GM21717 (cell line): ENCODE measurements around the gene SAXO1.
"Not testable (repeated sequence)": the region's sequence is repeated elsewhere in the genome, so short reads cannot be mapped to it uniquely, and the experiment has no call there.

ENCODE experiments used
- ATAC-seq: cut with Tn5 transposase; IDR thresholded peaks from one replicate; pipeline ENCODE4 v1.9.1; 2021; ENCODE audit warnings: mild to moderate bottlenecking, moderate library complexity; ENCODE audit not compliant: unreplicated experiment

SAXO1 gene

DNA sequence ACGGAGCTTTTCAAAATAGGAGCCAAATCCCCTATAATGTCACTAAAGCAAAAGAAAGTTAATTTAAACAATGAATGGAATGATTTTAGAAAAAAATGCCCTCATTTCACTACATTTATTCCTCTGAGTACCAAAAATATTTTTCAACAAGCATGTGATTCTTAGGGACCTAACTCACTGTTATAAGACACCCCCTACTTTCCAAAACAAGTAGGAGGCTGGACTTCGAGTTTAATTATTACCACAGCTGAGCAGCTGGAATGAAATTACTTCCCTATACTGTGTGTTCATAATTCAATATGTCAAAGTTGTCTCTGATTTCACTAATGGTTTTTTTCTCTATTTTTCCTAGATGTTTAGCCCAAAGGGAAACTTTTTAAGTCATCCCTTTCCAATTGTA, 61.6 kb downstream of the SAXO1 start:
- no peak for ATAC-seq

DNA sequence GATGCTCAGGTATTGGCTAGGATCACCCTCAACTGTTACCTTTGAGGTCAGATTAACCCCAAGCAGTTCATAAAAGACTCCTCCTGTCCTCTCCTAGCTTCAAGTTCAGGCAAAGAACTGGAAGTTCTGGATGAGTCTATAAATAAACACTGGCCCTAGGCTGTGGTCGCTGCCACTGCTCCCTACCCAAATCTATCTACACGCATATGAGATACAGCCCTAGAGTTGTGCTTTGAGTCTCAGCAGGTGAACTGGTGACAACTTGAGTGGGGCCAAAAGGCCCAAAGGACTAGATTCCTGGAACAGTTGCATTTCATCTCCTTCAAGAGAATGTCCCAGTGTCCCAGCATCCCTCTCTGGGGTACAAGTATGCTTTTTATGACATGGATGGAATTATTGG, 62.6 kb downstream of the SAXO1 start:
- ATAC-seq = no peak

DNA sequence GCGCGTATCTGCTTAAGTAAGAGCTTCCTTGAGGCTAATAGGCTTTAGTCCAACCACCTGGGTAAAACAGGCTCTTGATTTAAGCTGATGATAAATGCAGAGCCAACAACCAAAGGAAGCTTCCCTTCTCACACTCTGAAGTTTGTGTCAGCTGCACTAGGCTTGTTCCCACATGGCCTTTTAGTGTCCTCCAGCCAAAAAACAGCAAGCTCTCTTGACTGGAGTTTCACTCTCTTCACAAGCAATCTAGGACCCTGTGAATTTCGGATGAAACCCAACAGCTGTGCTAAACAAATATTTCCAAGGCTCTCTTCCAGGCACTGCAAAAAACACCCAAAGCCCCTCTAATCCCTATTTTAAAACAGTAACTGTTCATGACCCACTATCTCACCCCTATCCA, 63.9 kb downstream of the SAXO1 start:
- ATAC-seq = no peak

DNA sequence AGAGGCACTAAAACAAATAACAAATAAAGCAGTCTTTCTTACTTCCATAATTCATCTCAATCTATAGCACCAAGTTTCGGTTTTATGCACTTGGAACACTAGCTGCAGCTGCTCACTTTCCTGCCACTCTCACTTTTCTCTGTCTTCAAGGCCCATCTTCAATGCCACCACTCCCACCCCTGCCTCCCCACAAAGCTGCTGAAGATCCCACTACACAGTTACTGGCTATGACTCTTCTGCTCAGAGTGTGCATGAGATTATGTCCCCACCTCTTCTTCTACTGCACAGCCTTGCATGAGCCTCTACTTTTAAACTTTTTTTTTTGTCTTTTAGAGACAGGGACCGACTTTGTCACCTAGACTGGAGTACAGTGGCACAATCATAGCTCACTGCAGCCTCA, 77.4 kb downstream of the SAXO1 start:
- ATAC-seq = no peak

DNA sequence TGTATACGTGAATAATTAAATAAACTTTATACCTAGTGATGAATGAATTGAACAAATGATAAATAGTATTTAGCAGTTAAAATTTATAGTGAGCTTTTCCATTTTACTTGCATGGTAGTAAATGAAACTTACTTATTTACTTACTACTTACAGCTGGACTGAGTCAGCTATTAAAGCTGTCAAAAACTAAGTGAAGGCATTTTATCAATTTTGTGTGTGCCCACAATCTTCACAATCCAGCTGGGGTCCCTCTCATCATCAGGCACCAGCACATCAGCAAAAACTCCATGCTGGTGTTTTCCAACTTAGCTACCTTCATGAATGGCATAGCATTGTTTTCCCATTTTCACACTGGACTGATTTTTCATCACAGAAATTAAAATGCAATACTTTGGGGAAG, 81.1 kb downstream of the SAXO1 start:
- no peak for ATAC-seq

DNA sequence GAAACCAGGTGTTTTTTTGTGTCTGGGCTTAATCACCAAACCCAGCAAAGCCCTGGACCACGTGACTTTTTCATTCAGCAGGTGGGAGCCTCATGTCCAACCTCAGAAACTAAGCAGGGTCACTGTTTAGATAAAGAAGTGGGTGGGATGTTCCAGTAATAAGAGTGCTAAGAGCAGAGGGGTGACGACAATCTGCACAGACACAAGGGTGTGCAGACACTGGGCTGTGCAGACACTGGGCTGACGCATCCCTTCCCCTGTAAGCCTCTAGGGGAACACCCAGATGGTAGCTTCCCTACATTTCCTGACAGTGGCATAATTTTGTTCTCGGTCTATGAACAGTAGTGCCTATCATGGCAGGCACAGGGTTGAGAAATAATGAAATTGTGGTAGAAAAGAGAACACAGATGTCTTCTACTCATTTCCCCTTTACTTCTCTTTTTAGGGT, 85.1 kb downstream of the SAXO1 start:
- peak; percentile 71 for ATAC-seq

DNA sequence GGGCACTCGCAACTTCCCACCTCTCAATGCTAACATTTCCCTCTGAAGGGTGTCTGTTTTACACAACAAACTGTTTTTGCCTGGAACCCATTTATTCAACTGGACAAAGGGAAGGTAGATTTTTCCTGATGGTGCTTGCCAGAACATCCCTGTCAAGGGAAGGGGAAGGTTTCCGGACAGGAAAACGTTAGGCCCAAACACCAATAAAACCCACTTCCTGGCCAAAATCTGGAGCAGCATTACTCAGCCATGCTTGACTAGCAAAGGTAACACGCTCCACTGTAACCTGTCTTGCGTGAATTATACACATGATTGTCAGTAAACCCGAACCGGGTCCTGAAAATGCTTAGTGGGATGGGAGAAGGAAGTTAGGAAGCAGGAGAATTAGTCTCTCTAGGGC, 90.2 kb downstream of the SAXO1 start:
- no peak for ATAC-seq

DNA sequence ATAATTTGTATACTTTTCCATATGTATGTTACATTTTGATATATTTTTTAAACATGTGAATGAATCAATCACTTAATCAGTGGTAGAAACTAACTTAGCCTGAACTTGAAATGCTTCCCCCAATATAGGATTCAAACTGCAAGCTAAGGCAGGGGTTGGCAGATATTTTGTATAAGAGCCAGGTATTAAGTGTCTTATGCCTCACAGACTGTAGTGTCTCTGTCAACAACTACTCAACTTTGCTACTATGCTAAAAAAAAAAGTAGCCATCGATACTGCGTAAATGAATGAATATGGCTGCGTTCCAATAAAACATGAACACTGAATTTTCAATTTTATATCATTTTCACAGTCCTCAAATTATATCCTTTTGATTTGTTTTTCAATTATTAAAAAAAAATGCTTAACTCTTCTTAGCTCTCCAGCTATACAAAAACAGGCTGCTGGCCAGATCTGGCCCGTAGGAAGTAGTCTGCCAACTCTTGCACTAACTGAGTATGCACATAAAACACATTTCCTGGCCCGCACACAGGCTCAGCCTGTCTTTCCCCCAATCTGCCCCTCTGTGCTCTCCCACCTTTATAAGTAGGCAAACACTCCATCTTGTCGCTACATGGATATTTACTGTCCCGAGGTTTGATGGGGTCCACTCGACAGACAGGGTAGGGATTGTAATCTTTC, 91.8 kb downstream of the SAXO1 start:
- no peak for ATAC-seq

DNA sequence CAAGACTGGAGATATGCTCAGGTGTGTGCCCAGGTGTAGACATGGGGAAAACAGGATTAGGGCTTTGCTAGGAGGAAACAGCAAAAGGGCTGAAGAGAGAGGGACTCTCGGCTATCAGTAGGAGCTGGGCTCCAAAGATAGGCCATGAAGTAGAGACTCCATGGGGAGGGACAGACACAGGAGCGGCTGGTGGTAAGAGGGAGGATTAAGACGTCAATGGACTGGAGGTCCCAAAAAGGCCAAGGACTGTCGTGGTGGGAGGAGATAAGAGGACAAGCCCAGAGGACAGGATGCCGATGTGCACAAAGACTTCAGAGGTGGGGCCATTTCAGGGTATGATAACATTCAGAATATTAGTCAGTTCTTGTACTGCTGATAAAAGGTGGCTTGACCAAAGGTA, 93.1 kb downstream of the SAXO1 start:
- no peak for ATAC-seq

DNA sequence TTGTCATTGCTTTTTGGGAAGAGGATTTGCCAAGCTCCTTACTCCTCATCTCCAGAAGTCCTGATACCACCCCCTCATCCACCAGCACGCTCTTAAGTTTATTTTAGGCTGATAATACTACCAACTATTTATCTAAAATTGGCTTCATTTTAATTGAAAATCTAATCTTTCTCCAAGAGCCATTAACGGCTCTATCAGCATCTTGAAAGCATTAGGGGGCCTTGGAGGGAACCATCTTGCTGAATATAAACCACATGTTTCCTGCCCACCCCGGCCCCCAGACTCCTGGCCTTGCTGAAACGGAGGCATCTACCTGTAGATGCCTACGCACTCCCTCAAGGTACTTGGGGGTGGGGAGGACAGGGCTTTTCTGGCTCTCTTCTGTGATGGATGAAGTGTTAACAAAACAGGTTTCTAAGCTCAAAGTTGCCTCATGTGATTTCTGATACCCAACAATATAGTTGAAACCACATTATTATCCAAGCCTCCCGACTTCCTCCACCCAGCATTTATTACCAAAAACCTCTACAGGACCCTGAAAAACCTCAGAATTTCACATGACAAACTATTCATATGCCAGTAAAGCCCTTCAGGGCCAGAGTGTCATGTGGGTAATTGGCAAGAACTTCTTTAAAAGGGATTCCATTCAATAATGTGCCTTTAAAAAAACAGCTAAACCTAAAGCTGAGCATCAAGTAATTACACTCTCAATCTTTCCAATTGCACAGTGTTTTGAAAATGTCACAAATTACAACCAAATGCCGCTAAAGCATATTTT, 96.7 kb downstream of the SAXO1 start:
- no peak for ATAC-seq

DNA sequence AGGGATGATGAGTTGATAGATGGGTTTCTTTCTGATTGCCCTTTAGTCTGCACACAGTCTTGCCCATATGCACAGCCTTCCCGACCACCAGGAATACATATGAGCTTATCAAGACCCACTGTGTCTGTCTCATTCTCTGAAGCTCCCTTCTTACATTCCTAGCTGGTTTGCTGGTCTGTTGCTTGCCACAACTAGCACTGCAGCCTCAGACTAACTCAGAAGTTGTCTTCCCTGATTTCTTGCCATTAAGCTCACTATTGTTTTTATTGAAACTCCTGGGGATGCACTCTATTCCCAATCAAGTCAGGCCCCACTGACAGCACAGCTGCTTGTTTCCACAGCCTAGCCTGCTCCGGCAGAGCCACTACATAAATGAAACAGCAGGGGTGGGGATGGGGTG, 97.5 kb downstream of the SAXO1 start:
- no peak for ATAC-seq

DNA sequence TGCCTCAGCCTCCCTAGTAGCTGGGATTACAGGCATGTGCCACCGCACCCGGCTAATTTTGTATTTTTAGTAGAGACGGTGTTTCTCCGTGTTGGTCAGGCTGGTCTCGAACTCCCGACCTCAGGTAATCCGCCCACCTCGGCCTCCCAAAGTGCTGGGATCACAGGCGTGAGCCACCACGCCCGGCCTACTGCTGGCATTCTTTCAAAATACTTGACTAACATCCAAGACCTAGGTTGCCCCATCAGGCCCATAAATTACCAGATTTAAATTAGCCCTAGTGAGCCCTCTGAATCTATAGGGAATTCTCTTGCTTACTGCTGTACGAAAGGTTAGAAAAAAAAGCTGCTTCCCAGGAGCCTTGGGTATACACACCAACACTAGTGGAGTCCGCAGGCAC, 102.4 kb downstream of the SAXO1 start:
- ATAC-seq = not testable (repeated sequence)

DNA sequence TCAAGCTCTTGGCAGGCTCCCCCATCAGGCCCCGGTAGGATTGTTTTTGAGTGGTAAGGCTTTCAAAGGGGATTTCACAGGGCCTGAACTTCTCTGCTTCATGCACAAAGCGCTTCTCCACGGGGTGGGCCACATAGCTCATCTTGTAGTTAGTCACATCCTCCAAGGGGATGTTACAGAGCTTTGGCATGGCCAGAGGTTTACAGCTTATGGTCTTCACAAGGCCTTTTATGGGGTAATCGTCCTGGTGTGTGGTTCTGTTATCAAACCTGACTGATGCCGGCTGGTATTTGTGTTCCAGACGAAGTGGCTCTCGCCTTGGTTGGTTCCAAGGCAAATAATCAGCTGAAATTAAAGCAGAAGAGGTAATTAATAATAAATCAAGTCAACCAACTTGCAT, 104.3 kb downstream of the SAXO1 start:
- no peak for ATAC-seq

DNA sequence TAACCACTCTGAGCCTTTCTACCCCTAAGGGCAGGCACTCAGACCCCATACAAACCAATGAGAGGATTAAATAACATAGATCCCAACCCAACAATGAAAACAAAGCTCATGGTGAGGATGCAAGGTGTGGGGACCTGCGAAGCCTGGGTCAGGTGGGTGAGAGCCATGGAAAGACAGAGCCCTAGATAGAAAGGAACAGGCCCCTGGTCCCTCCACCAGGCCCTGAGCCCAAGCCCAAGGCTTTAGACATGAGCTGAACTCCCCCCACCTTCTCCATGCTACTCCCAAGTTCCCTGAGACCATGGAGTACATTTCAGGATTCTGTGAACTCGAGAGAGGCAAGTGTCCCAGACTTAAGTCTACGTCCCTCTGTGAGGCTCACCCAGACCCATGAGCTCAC, 106.5 kb downstream of the SAXO1 start:
- no peak for ATAC-seq

DNA sequence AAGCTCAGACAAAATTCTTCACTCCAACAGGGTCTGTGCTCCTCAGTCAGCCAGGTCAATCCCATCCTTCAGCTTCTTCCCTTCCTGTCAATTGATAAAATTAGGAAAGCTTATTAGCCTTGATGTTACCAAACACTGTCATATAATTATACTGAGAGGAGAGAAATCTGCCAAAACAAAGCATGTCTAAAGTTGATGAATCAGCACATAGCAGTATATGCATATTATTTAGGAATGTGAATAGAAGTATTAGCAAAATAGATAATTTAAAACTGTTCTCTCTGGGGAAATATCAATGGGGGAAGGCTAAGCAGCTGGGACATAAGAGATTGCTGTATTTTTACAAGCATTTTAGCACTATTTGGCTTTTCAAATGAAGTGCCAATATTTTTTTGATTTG, 107.1 kb downstream of the SAXO1 start:
- no peak for ATAC-seq

DNA sequence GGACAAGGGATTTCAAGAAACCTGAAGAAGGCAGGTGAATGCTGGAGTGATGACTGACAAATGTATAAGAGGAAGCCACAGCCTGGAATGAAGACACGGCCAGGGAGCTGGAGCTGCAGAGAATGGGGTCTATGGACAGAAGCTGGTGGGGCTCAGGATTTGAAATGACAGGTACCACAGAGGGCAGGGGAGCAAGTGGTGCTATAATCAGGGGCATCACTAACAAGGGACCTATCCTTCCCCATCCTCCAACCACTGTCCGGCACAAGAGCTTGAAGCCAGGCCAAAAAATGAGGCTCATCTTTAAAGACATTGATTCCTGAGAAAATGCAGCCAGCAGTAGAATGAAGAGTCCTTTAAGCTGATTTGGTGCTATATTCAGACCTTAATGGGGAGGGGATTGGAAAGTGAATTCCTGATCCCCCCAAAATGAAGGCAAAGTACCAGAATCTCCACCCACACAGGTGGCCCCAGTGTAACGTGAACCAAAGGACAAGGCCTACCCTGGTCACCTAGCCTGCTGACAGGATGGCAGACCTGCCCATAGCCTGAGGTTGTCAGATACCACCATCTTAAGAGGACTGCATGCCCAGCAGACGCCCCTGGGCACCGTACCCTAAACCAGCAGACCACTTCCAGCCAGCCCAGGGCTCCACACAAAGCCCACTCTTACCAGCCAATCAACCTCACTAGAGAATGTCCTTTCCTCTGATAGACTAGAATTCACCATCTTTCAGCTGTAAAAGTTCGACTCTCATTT, 109.2 kb downstream of the SAXO1 start:
- ATAC-seq = no peak

DNA sequence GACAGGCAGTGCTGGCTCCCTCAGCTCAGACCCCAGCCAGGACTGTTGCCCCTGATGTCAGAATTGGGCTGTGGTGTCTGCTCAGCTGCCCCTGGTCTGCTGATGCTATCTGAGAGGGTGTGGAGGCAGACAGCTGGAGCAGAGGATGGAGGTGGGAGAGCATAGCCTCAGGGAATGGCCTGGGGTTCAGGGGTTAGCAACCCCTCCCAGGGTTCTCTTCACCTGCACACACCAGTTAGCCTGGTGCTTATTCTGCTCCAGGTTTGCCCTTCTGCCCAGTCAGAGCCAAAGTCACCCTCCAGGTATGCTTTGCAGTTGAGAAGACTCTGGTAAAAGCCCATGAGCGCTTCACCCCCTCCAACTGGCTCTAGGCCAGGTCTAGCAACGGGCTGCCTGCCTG, 109.8 kb downstream of the SAXO1 start:
- no peak for ATAC-seq

DNA sequence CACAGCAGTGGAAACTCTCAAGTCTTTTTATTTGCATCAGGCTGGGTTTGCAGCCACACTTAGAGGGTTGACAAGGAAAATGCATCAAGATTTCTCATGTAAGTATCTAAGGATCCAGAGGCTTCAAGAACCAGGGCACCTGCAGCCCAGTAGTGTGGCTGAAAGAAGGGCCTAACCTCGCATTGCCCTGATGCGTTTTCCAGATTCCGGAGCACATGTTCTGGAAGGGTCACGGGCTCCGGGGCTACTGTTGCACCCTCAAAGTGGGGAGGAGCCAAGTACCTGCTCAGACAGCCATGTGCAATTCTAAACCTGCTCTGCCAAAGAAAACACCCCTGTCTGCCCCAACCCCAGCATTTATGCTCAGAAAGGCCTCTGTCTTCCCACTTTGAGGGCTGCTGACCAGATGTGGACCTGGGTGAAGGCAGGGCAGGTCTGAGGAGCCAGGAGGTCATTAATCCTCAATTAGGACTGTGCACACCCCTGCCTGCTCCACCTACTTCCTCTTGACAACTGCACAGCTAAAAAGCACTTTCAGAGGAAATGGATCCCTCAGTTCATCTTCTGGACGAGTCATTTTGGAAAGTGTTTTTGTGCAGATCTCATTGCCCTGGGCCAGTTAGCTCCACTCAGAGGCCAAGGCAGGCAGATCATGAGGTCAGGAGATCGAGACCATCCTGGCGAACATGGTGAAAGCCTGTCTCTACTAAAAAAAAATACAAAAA, 110.7 kb downstream of the SAXO1 start:
- ATAC-seq = no peak

DNA sequence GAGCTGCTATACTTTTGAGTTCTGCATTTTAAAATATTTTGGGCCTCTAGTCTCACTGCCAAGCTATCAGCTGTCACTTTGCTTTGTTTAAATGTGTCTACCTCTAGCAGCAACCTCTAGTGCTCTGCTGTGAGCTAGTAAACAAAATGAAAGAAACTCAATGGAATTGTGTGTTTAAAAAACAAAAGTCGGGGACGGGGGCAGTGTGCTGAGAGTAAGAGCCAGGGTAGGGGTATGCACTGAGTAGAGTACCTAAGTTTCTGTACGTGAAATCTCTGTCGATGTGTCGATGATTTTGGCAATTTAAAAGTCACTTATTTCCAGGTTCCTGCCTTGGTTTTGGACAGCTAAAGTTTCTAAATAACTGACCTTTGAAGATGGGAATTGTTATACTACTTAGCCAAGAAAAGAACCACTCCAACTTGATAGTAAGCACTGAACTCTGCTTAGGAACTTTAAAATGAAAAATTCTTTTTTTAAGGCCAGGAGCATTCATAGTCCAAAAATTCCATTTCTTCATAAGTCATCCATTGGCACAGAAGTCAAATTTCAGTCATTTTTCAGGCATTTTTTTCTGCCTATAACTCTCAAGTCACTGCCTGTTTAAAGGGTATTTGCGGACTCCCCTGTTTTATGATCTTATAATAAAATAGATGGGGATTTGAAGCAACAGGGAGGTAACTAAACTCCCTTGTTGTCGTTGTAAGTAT, 111.5 kb downstream of the SAXO1 start:
- ATAC-seq = no peak
